Panc1 (cell line): ENCODE results near the gene FLRT1. TPM values are rescaled to one million over a fixed set of nuclear protein-coding genes. Genes with fewer than 3 reads are reported as not detected.

Experiments used
- ATAC-seq: fragments of 200-7000 bp; cut with Tn5 transposase; 2 replicates; pipeline ENCODE4 v1.9.1; 2020; ENCODE audit warnings: mild to moderate bottlenecking, moderate library complexity
- BruUV-seq: library from RNA; stranded (reverse); fragments of 400-500 nt; replicated peaks from 2 replicates; lab custom pipeline; 2021; lab: Mats Ljungman, UMichigan
- CTCF ChIA-PET: fragments of 300-600 bp; sonication (Branson Sonifier 250); formaldehyde crosslinking; loops from one replicate; lab custom pipeline; 2022; ENCODE audit warnings: antibody characterized with exemption; lab: Charles Lee
- POLR2A ChIA-PET: fragments of 300-600 bp; sonication (Branson Sonifier 250); formaldehyde crosslinking; loops from one replicate; lab custom pipeline; 2022; ENCODE audit warnings: antibody characterized with exemption; lab: Charles Lee
- DNase-seq: peaks from one replicate; pipeline ENCODE4 v3.0.0-alpha.2; 2010; ENCODE audit warnings: low read depth, low spot score
- H3K27ac ChIP-seq: 2 replicates; pipeline ENCODE4 v1.5.1; 2011; ENCODE audit warnings: mild to moderate bottlenecking, low read length, inconsistent platforms
- H3K27me3 ChIP-seq: fragments of 200-500 bp; sonication (Bioruptor generic); 2 replicates; pipeline ENCODE4 v1.6.0; 2014; ENCODE audit warnings: low read length, inconsistent platforms; ENCODE audit not compliant: control insufficient read depth, insufficient read depth
- H3K36me3 ChIP-seq: fragments of 200-500 bp; sonication (Bioruptor generic); 2 replicates; pipeline ENCODE4 v1.5.1; 2014; ENCODE audit warnings: inconsistent platforms, mild to moderate bottlenecking, low read length, moderate library complexity; ENCODE audit not compliant: control insufficient read depth, insufficient read depth
- H3K4me1 ChIP-seq: 2 replicates; pipeline ENCODE4 v1.5.1; 2011; ENCODE audit warnings: inconsistent platforms, mild to moderate bottlenecking, low read length, moderate library complexity; ENCODE audit not compliant: control insufficient read depth, insufficient read depth
- H3K4me3 ChIP-seq, 2 experiments: 2 replicates each; pipeline ENCODE4 v1.5.1; 2011 to 2012; ENCODE audit warnings: low read depth in 2 of 2, low read length in 2 of 2, mild to moderate bottlenecking in 2 of 2, inconsistent platforms in 1 of 2, moderate library complexity in 1 of 2
- H3K9me3 ChIP-seq: fragments of 200-500 bp; sonication (Bioruptor generic); 2 replicates; pipeline ENCODE4 v1.5.1; 2014; ENCODE audit warnings: low read depth, mild to moderate bottlenecking, inconsistent platforms, low read length, moderate library complexity; ENCODE audit not compliant: control insufficient read depth, insufficient read depth
- POLR2AphosphoS5 ChIP-seq: IDR thresholded peaks from 2 replicates; pipeline ENCODE4 v1.6.1; 2012; ENCODE audit warnings: mild to moderate bottlenecking, low read depth, low read length, moderate library complexity
- SIN3A ChIP-seq: IDR thresholded peaks from 2 replicates; pipeline ENCODE4 v1.6.1; 2012; ENCODE audit warnings: low read depth, mild to moderate bottlenecking, low read length, moderate library complexity, borderline replicate concordance; ENCODE audit not compliant: insufficient read depth
- TCF7L2 ChIP-seq: IDR thresholded peaks from 2 replicates; pipeline ENCODE4 v1.6.1; 2011; ENCODE audit warnings: mild to moderate bottlenecking, low read depth, low read length, inconsistent platforms
- in situ Hi-C: cut with HindIII; loops from 2 replicates; pipeline ENCODE4 v1.10.0; 2016; ENCODE audit warnings: low sequenced_read_pairs, low pct_unique_long_range_greater_than_20kb
- intact Hi-C: fragments of 100-400 bp; cut with micrococcal nuclease; formaldehyde crosslinking; loops from one replicate; pipeline ENCODE4 v1.10.0; 2022; ENCODE audit not compliant: unreplicated experiment
- total RNA-seq: library from RNA; stranded (reverse); gene quantifications from one replicate; pipeline ENCODE4 v1.2.1, GENCODE V29; 2021; ENCODE audit not compliant: unreplicated experiment
- TF ChIP-seq, protein P1 (sequence below): fragments of 450-650 bp; IDR thresholded peaks from 2 replicates; pipeline ENCODE4 v1.5.1; 2017; ENCODE audit warnings: mild to moderate bottlenecking
- TF ChIP-seq, protein P2 (sequence below), 2 experiments: IDR thresholded peaks; 2 replicates each; pipeline ENCODE4 v1.6.1; 2011 to 2012; ENCODE audit warnings: low read depth in 2 of 2, control low read depth in 1 of 2, low read length in 1 of 2, mild to moderate bottlenecking in 1 of 2, moderate library complexity in 1 of 2; ENCODE audit not compliant: insufficient read depth in 1 of 2

The FLRT1 gene
- total RNA-seq, 1 experiment from 2014 or later: 0.51 TPM

GRCh38 chr11:63991558-63991957 is 44.2 kb upstream of the FLRT1 start:
- CTCF ChIA-PET: no interaction called here
- DNase-seq: no peak
- H3K36me3 ChIP-seq: peaks cover 4% of the 10 kb centered on the region
- TF ChIP-seq, protein P1, sequence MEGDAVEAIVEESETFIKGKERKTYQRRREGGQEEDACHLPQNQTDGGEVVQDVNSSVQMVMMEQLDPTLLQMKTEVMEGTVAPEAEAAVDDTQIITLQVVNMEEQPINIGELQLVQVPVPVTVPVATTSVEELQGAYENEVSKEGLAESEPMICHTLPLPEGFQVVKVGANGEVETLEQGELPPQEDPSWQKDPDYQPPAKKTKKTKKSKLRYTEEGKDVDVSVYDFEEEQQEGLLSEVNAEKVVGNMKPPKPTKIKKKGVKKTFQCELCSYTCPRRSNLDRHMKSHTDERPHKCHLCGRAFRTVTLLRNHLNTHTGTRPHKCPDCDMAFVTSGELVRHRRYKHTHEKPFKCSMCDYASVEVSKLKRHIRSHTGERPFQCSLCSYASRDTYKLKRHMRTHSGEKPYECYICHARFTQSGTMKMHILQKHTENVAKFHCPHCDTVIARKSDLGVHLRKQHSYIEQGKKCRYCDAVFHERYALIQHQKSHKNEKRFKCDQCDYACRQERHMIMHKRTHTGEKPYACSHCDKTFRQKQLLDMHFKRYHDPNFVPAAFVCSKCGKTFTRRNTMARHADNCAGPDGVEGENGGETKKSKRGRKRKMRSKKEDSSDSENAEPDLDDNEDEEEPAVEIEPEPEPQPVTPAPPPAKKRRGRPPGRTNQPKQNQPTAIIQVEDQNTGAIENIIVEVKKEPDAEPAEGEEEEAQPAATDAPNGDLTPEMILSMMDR: no peak
- TF ChIP-seq, protein P2, sequence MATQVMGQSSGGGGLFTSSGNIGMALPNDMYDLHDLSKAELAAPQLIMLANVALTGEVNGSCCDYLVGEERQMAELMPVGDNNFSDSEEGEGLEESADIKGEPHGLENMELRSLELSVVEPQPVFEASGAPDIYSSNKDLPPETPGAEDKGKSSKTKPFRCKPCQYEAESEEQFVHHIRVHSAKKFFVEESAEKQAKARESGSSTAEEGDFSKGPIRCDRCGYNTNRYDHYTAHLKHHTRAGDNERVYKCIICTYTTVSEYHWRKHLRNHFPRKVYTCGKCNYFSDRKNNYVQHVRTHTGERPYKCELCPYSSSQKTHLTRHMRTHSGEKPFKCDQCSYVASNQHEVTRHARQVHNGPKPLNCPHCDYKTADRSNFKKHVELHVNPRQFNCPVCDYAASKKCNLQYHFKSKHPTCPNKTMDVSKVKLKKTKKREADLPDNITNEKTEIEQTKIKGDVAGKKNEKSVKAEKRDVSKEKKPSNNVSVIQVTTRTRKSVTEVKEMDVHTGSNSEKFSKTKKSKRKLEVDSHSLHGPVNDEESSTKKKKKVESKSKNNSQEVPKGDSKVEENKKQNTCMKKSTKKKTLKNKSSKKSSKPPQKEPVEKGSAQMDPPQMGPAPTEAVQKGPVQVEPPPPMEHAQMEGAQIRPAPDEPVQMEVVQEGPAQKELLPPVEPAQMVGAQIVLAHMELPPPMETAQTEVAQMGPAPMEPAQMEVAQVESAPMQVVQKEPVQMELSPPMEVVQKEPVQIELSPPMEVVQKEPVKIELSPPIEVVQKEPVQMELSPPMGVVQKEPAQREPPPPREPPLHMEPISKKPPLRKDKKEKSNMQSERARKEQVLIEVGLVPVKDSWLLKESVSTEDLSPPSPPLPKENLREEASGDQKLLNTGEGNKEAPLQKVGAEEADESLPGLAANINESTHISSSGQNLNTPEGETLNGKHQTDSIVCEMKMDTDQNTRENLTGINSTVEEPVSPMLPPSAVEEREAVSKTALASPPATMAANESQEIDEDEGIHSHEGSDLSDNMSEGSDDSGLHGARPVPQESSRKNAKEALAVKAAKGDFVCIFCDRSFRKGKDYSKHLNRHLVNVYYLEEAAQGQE (IDR thresholded peaks at IDR 0.05; ENCODE audit: insufficient read depth in 1 of 2, low read depth in 2 of 2, low read length in 1 of 2): peak in 1 of 2 experiments; percentile 59; a peak in 2 of 4 replicates
- no peaks in the 10 kb centered on the region for H3K9me3 ChIP-seq
- H3K4me1 ChIP-seq: peaks cover 10% of the 10 kb centered on the region
- H3K4me3 ChIP-seq: no peak overlapping the region
- no TSS peak for BruUV-seq
- POLR2A ChIA-PET: interaction anchor here (0.6 kb wide), 1 partner anchor 236 kb away, joined by 5 read pairs; no protein-coding TSS in a partner anchor
- in situ Hi-C loops: no loop called here
- no peak overlapping the region for H3K27ac ChIP-seq
- intact Hi-C loops: no loop called here
- ATAC-seq: no peak
- no peaks in the 10 kb centered on the region for H3K27me3 ChIP-seq

- no peak overlapping the region for H3K27ac ChIP-seq
- H3K4me1 ChIP-seq: peaks cover 5% of the 10 kb centered on the region; the same call in 1 of the 2 replicates
- no peaks in the 10 kb centered on the region for H3K27me3 ChIP-seq
- peaks cover 4% of the 10 kb centered on the region; the same call in 1 of the 2 replicates for H3K36me3 ChIP-seq
- intact Hi-C loops (no loop called here), in situ Hi-C loops (no loop called here)
- no peak for DNase-seq
- POLR2A ChIA-PET: no interaction called here
- no peak overlapping the region for H3K4me3 ChIP-seq
- ATAC-seq: no peak
- no peaks in the 10 kb centered on the region for H3K9me3 ChIP-seq
- no peak for TF ChIP-seq TCF7L2
- CTCF ChIA-PET: no interaction called here
- BruUV-seq: no TSS peak
Observed at GRCh38 chr11:63993100-63993499, 42.6 kb upstream of the FLRT1 start.

DNA sequence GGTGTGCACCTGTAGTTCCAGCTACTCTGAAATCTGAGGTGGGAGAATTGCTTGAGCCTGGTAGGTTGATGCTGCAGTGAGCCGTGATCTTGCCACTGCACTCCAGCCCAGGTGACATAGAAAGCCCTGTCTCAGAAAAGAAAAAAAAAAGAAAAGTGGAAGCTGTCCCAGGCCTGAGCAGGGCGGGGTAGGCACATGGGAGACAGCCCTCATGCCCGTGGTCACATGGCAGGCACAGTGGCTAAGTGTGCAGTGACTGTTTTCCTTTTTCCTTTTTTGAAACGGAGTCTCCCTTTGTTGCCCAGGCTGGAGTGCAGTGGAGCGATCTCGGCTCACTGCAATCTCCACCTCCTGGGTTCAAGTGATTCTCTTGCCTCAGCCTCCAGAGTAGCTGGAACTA is 41.7 kb upstream of the FLRT1 start:
- ChIA-PET POLR2A (interaction anchor here (0.6 kb wide), 1 partner anchor 155 kb away, joined by 3 read pairs; no protein-coding TSS in a partner anchor), CTCF (no interaction called here)

More for the DNA sequence above, 41.7 kb upstream of the FLRT1 start:
- TF ChIP-seq, protein P1: no peak
- TF ChIP-seq TCF7L2: no peak
- TF ChIP-seq, protein P2 (IDR thresholded peaks at IDR 0.05; ENCODE audit: insufficient read depth in 1 of 2, low read depth in 2 of 2, low read length in 1 of 2): no peak
- no peak for TF ChIP-seq SIN3A
- TF ChIP-seq POLR2AphosphoS5: no peak
- ATAC-seq: no peak
- BruUV-seq: no TSS peak
- H3K9me3 ChIP-seq: no peaks in the 10 kb centered on the region
- H3K4me1 ChIP-seq: peaks cover 14% of the 10 kb centered on the region
- no peak overlapping the region for H3K4me3 ChIP-seq
- H3K27me3 ChIP-seq: no peaks in the 10 kb centered on the region
- DNase-seq: no peak
- intact Hi-C loops (no loop called here), in situ Hi-C loops (no loop called here)
- peaks cover 2% of the 10 kb centered on the region; the same call in 1 of the 2 replicates for H3K36me3 ChIP-seq
- no peak overlapping the region for H3K27ac ChIP-seq
